ENCODE results near the gene NR2C1. TPM values are rescaled to one million over a fixed set of nuclear protein-coding genes. Genes with fewer than 3 reads are reported as not detected.

Gene NR2C1
- total RNA-seq, 1 experiment from 2014 or later: 33.7 TPM

GRCh38 chr12:95073698-95074520 lies 491 bp upstream of the NR2C1 start:
- Histone ChIP-seq H3K9me2 (ENCODE audit: insufficient read depth) (no peaks in the 10 kb centered on the region), H3K27ac (ENCODE audit: low read depth, low read length) (no peak overlapping the region), H3K27me3 (ENCODE audit: insufficient read depth, low read length) (no peaks in the 10 kb centered on the region), H3K4me3 (replicated peaks in 1 of 2; ENCODE audit: low read depth in 1 of 2, low read length in 2 of 2) (peak overlapping the region; percentile 87 to 96; a peak in 3 of 4 replicates), H3K9me3 (ENCODE audit: control insufficient read depth in 1 of 2, insufficient read depth in 1 of 2, low read depth in 1 of 2, low read length in 2 of 2) (no peaks in the 10 kb centered on the region), H3K79me2 (ENCODE audit: insufficient read depth, low read length) (peaks cover 44% of the 10 kb centered on the region), H2AFZ (ENCODE audit: low read depth, low read length, poor library complexity, severe bottlenecking) (peak overlapping the region; percentile 64), H4K20me1 (ENCODE audit: insufficient read depth) (no peaks in the 10 kb centered on the region), H3K9ac (ENCODE audit: low read length) (peak overlapping the region; percentile 87), H3K4me1 (ENCODE audit: control insufficient read depth in 1 of 2, insufficient read depth in 2 of 2, low read length in 2 of 2) (peaks cover 0 to 14% of the 10 kb centered on the region in 2 experiments; a peak in 2 of 4 replicates), H3K36me3 (ENCODE audit: control insufficient read depth in 1 of 2, insufficient read depth in 2 of 2, low read length in 2 of 2) (no peaks in the 10 kb centered on the region), H3K4me2 (ENCODE audit: low read length) (peak overlapping the region; percentile 96)
- BruUV-seq (replicated peaks): TSS peak; percentile 75
- POLR2A ChIA-PET: no interaction called here
- ATAC-seq (peak; percentile 1; the same call in 1 of the 2 replicates), DNase-seq (ENCODE audit: low read depth, low spot score) (no peak)
- CTCF ChIA-PET: interaction anchor here (0.9 to 1.5 kb wide), 10 partner anchors 9 to 501 kb away, joined by 3 to 5 read pairs (median 4); partner anchors contain the start of genes FGD6 and VEZT
- intact Hi-C loops (cut with micrococcal nuclease): loop anchor here (1.0 kb wide), 1 partner anchor 143 kb away; the partner anchor contains the start of genes FGD6 and VEZT
- RAD21 ChIA-PET (ENCODE audit: low non-redundant PET in 1 of 2, low total read pairs in 2 of 2, uncharacterized antibody in 2 of 2, unreplicated experiment in 2 of 2): interaction anchor here (0.6 to 0.7 kb wide), 2 partner anchors 261 to 951 kb away, joined by 3 to 4 read pairs; no protein-coding TSS in a partner anchor
- peak; percentile 58 for TF ChIP-seq RAD21 (IDR thresholded peaks at IDR 0.05; ENCODE audit: low read depth)
- no peak for TF ChIP-seq EZH2phosphoT487 (IDR thresholded peaks at IDR 0.05; ENCODE audit: borderline replicate concordance)
- peak; percentile 94 for TF ChIP-seq MAX (IDR thresholded peaks at IDR 0.05)
- peak; percentile 95 for TF ChIP-seq CBX3 (IDR thresholded peaks at IDR 0.05; ENCODE audit: low read depth)
- TF ChIP-seq SRF (IDR thresholded peaks at IDR 0.05; ENCODE audit: low read depth): no peak
- no peak for TF ChIP-seq REST (IDR thresholded peaks at IDR 0.05; ENCODE audit: low read depth)
- no peak for TF ChIP-seq ATF3 (IDR thresholded peaks at IDR 0.05)
- TF ChIP-seq POLR2AphosphoS5 (IDR thresholded peaks at IDR 0.05; ENCODE audit: low read depth, low read length): no peak
- TF ChIP-seq ZNF274 (IDR thresholded peaks at IDR 0.05; ENCODE audit: low read depth, low read length): no peak
- peak in 2 of 3 experiments; percentile 75 to 88; a peak in 5 of 6 replicates for TF ChIP-seq CTCF (IDR thresholded peaks at IDR 0.05 in 2 of 3, conservative IDR thresholded peaks at IDR 0.05 in 1 of 3; ENCODE audit: borderline replicate concordance in 1 of 3, insufficient read depth in 1 of 3, low read depth in 2 of 3, low read length in 2 of 3)
- no peak for TF ChIP-seq ZBTB33 (IDR thresholded peaks at IDR 0.05; ENCODE audit: extremely low read depth, insufficient replicate concordance, low read length)
- TF ChIP-seq ZFX (IDR thresholded peaks at IDR 0.05): no peak
- no peak for TF ChIP-seq JUND (IDR thresholded peaks at IDR 0.05)
- no peak for TF ChIP-seq EGR1 (IDR thresholded peaks at IDR 0.05; ENCODE audit: low read depth)
- TF ChIP-seq SP1 (IDR thresholded peaks at IDR 0.05; ENCODE audit: low read depth): no peak; the same call in 1 of the 2 replicates
- TF ChIP-seq YY1 (IDR thresholded peaks at IDR 0.05; ENCODE audit: extremely low read depth, insufficient replicate concordance, low read depth, low read length): no peak
- no peak for TF ChIP-seq POLR2A (IDR thresholded peaks at IDR 0.05; ENCODE audit: borderline replicate concordance, extremely low read depth, insufficient read depth, insufficient read length)
- 0 out of 2 replicates have a peak, but pooled peaks have one; percentile 28 for TF ChIP-seq SIN3A (IDR thresholded peaks at IDR 0.05; ENCODE audit: low read depth)
